Testis (tissue), 3 donors: ENCODE results near the gene SAP30BP. TPM values are rescaled to one million over a fixed set of nuclear protein-coding genes. Genes with fewer than 3 reads are reported as not detected.

Source experiments
- DNase-seq: peaks from one replicate; pipeline ENCODE4 v3.0.0-alpha.2; 2019
- H3K27ac ChIP-seq, 2 donors: fragments of 200-600 bp; sonication (generic); one replicate each; pipeline ENCODE4 v1.5.1; 2019
- H3K27me3 ChIP-seq: fragments of 200-600 bp; sonication (generic); one replicate; pipeline ENCODE4 v1.5.1; 2019
- H3K36me3 ChIP-seq: fragments of 200-600 bp; sonication (generic); one replicate; pipeline ENCODE4 v1.5.1; 2017; ENCODE audit warnings: low read depth; ENCODE audit errors: missing control alignments
- H3K4me1 ChIP-seq: fragments of 200-600 bp; sonication (generic); one replicate; pipeline ENCODE4 v1.5.1; 2019
- H3K4me3 ChIP-seq, 2 donors: fragments of 200-600 bp; sonication (generic); one replicate each; pipeline ENCODE4 v1.5.1; 2017 to 2019
- H3K9me3 ChIP-seq: fragments of 200-600 bp; sonication (generic); one replicate; pipeline ENCODE4 v1.5.1; 2017
- POLR2A ChIP-seq: fragments of 450-650 bp; IDR thresholded peaks from one replicate; pipeline ENCODE4 v1.6.1; 2017; ENCODE audit warnings: antibody characterized with exemption, mild to moderate bottlenecking, moderate library complexity
- WGBS, 2 donors: methylation state at CpG; one replicate each; pipeline ENCODE4 v1.1.5; 2018; 5-methylcytosine and 5-hydroxymethylcytosine counted together
- intact Hi-C: fragments of 100-400 bp; cut with DNase I; formaldehyde crosslinking; loops from one replicate; pipeline ENCODE4 v1.15.1; 2023; ENCODE audit warnings: low total_unique reads
- polyA plus RNA-seq: library from polyadenylated mRNA; stranded (reverse); fragments of 350-450 nt; fragmentation: Illumina TruSeq; extraction: RNeasy Lipid Tissue Mini Kit (QIAGEN cat#74804); gene quantifications from one replicate; pipeline ENCODE4 v1.2.3, GENCODE V29; 2014; ENCODE audit warnings: low read depth, low replicate concordance; ENCODE audit not compliant: insufficient read depth
- total RNA-seq, 2 donors: library from RNA; depleted of rRNA; stranded (reverse); fragments of >200 nt; gene quantifications; one replicate each; pipeline ENCODE4 v1.2.3, GENCODE V29; 2016
- TF ChIP-seq, protein P1 (sequence below), 3 experiments: fragments of 450-650 bp in 2 of 3; fragments of 200-600 bp in 1 of 3; sonication (generic) in 1 of 3; IDR thresholded peaks; one replicate each; pipeline ENCODE4 v1.5.1; 2016 to 2019; ENCODE audit warnings: antibody characterized with exemption in 3 of 3, mild to moderate bottlenecking in 2 of 3, moderate library complexity in 1 of 3

Gene SAP30BP
- total and polyA plus RNA-seq, 3 donors from 2014 or later: 78.4 to 95.9 (median 86.9) TPM

DNA sequence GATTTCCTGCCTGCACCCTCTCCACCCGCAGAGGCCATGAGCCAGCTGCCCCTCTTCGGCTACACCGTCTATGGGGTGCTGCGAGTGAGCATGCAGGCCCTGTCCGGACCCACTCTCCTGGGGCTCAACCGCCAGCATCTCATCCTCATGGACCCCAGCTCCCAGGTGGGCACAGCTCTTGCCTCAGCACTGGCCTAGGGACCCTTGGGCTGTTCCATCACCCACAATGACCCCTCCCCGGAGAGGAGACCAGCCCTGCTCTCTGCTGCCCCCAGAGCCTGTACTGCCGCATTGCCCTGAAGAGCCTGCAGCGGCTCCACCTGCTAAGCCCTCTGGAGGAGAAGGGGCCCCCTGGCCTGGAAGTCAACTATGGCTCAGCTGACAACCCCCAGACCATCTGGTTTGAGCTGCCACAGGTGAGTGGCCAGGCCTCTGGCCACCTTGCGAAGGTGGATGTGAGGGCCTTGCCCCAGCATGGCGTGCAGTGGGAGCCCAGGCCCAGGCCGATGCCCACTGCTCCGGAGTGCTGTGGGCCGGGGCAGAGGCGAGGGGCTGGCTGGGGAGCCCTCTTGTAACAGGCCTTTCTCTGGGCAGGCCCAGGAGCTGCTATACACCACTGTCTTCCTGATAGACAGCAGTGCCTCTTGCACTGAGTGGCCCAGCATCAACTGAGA lies 41.2 kb upstream of the SAP30BP start:
- intact Hi-C loops: no loop called here
- TF ChIP-seq POLR2A: no peak
- TF ChIP-seq, protein P1, sequence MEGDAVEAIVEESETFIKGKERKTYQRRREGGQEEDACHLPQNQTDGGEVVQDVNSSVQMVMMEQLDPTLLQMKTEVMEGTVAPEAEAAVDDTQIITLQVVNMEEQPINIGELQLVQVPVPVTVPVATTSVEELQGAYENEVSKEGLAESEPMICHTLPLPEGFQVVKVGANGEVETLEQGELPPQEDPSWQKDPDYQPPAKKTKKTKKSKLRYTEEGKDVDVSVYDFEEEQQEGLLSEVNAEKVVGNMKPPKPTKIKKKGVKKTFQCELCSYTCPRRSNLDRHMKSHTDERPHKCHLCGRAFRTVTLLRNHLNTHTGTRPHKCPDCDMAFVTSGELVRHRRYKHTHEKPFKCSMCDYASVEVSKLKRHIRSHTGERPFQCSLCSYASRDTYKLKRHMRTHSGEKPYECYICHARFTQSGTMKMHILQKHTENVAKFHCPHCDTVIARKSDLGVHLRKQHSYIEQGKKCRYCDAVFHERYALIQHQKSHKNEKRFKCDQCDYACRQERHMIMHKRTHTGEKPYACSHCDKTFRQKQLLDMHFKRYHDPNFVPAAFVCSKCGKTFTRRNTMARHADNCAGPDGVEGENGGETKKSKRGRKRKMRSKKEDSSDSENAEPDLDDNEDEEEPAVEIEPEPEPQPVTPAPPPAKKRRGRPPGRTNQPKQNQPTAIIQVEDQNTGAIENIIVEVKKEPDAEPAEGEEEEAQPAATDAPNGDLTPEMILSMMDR (IDR thresholded peaks at IDR 0.05): peak; percentile 25 to 52 (median 48)
- H3K27me3 ChIP-seq: no peaks in the 10 kb centered on the region
- H3K36me3 ChIP-seq: no peaks in the 10 kb centered on the region
- H3K9me3 ChIP-seq: no peaks in the 10 kb centered on the region
- H3K4me1 ChIP-seq: no peaks in the 10 kb centered on the region
- 84 to 91% methylated on average over 11 to 15 of the region's 15 CpGs for WGBS, 2 donors
- peak; percentile 40 for DNase-seq
- no peak overlapping the region for H3K27ac ChIP-seq
- H3K4me3 ChIP-seq: no peak overlapping the region

DNA sequence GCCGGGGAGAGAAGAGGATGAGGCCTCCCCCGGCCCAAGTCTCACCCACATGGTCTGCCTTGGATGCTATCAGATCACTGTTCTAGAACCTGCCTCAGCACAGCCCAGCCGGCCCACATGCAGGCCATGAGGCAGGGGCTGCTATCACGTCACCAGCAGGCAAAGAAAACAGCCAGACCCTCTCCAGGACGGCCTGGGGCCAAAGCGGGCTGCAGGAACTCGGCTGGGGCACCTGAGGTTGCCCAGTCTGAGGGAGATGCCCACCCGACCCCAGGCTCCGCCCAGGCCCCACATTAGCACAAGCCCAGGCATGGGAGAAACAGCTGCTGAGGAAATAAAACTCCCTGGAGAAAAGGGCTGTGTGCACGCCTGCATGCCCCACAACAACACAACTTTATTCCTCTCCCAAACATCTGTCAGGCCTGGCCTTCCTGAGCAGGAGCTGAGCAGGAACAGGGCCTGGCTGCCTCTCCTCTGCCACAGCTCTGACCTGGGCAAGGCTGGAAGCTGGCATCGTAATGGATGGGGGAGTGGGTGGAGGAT lies 40.6 kb upstream of the SAP30BP start:
- Histone ChIP-seq H3K4me3 (no peak overlapping the region), H3K27me3 (no peaks in the 10 kb centered on the region), H3K9me3 (no peaks in the 10 kb centered on the region), H3K27ac (no peak overlapping the region), H3K36me3 (no peaks in the 10 kb centered on the region), H3K4me1 (no peaks in the 10 kb centered on the region)
- no peak for TF ChIP-seq POLR2A
- TF ChIP-seq, protein P1 (IDR thresholded peaks at IDR 0.05): no peak
- intact Hi-C loops: no loop called here
- WGBS, 2 donors: 73 to 100% methylated on average over 2 to 10 of the region's 11 CpGs
- no peak for DNase-seq

GRCh38 chr17:75627094-75627493 lies 40.0 kb upstream of the SAP30BP start:
- 93% methylated on average over 5 to 10 of the region's 10 CpGs for WGBS, 2 donors
- Histone ChIP-seq H3K4me3 (no peak overlapping the region), H3K27me3 (no peaks in the 10 kb centered on the region), H3K27ac (no peak overlapping the region), H3K4me1 (no peaks in the 10 kb centered on the region), H3K36me3 (no peaks in the 10 kb centered on the region), H3K9me3 (no peaks in the 10 kb centered on the region)
- TF ChIP-seq, protein P1 (IDR thresholded peaks at IDR 0.05): no peak
- TF ChIP-seq POLR2A: no peak
- no peak for DNase-seq
- intact Hi-C loops: no loop called here

- 88% methylated on average over 6 of the region's 6 CpGs; no CpG with 5 or more reads in 1 of the 2 donors for WGBS, 2 donors
- no peak overlapping the region for H3K4me3 ChIP-seq
- no peaks in the 10 kb centered on the region for H3K9me3 ChIP-seq
- H3K27me3 ChIP-seq: no peaks in the 10 kb centered on the region
- TF ChIP-seq, protein P1 (IDR thresholded peaks at IDR 0.05): no peak
- TF ChIP-seq POLR2A: no peak
- H3K4me1 ChIP-seq: peaks cover 10% of the 10 kb centered on the region
- no peak overlapping the region for H3K27ac ChIP-seq
- H3K36me3 ChIP-seq: no peaks in the 10 kb centered on the region
- intact Hi-C loops: no loop called here
- no peak for DNase-seq
Measured at GRCh38 chr17:75628425-75628824, 38.7 kb upstream of the SAP30BP start.

GRCh38 chr17:75629157-75629556 lies 38.0 kb upstream of the SAP30BP start:
- no peaks in the 10 kb centered on the region for H3K9me3 ChIP-seq
- H3K27ac ChIP-seq: no peak overlapping the region
- no peaks in the 10 kb centered on the region for H3K36me3 ChIP-seq
- intact Hi-C loops: no loop called here
- no peak overlapping the region for H3K4me3 ChIP-seq
- H3K4me1 ChIP-seq: peaks cover 17% of the 10 kb centered on the region
- WGBS, 2 donors: 84% methylated on average over 14 of the region's 14 CpGs; no CpG with 5 or more reads in 1 of the 2 donors
- DNase-seq: no peak
- H3K27me3 ChIP-seq: no peaks in the 10 kb centered on the region
- TF ChIP-seq, protein P1 (IDR thresholded peaks at IDR 0.05): no peak
- no peak for TF ChIP-seq POLR2A
